ENCODE measurements around the gene LSM3.

LSM3 gene

GRCh38 chr3:14209581-14210289, 31.1 kb downstream of the LSM3 start:
- TF ChIP-seq, protein P1, sequence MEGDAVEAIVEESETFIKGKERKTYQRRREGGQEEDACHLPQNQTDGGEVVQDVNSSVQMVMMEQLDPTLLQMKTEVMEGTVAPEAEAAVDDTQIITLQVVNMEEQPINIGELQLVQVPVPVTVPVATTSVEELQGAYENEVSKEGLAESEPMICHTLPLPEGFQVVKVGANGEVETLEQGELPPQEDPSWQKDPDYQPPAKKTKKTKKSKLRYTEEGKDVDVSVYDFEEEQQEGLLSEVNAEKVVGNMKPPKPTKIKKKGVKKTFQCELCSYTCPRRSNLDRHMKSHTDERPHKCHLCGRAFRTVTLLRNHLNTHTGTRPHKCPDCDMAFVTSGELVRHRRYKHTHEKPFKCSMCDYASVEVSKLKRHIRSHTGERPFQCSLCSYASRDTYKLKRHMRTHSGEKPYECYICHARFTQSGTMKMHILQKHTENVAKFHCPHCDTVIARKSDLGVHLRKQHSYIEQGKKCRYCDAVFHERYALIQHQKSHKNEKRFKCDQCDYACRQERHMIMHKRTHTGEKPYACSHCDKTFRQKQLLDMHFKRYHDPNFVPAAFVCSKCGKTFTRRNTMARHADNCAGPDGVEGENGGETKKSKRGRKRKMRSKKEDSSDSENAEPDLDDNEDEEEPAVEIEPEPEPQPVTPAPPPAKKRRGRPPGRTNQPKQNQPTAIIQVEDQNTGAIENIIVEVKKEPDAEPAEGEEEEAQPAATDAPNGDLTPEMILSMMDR (IDR thresholded peaks at IDR 0.05; ENCODE audit: poor library complexity, severe bottlenecking), result no peak
- ATAC-seq (ENCODE audit: low read depth) (no peak), DNase-seq (ENCODE audit: low spot score) (no peak)
- Histone ChIP-seq H3K4me3 (ENCODE audit: severe bottlenecking) (no peak overlapping the region), H3K9me3 (ENCODE audit: severe bottlenecking) (no peaks in the 10 kb centered on the region), H3K27ac (ENCODE audit: poor library complexity, severe bottlenecking) (no peak overlapping the region), H3K36me3 (ENCODE audit: low read depth) (no peaks in the 10 kb centered on the region), H3K4me1 (ENCODE audit: insufficient read depth, poor library complexity, severe bottlenecking) (no peaks in the 10 kb centered on the region), H3K27me3 (ENCODE audit: insufficient read depth, poor library complexity, severe bottlenecking) (no peaks in the 10 kb centered on the region)

GRCh38 chr3:14210290-14210688, 31.7 kb downstream of the LSM3 start:
- ATAC-seq (ENCODE audit: low read depth) (no peak), DNase-seq (ENCODE audit: low spot score) (no peak)
- Histone ChIP-seq H3K4me3 (ENCODE audit: severe bottlenecking) (no peak overlapping the region), H3K9me3 (ENCODE audit: severe bottlenecking) (no peaks in the 10 kb centered on the region), H3K27me3 (ENCODE audit: insufficient read depth, poor library complexity, severe bottlenecking) (no peaks in the 10 kb centered on the region), H3K36me3 (ENCODE audit: low read depth) (no peaks in the 10 kb centered on the region), H3K4me1 (ENCODE audit: insufficient read depth, poor library complexity, severe bottlenecking) (no peaks in the 10 kb centered on the region), H3K27ac (ENCODE audit: poor library complexity, severe bottlenecking) (no peak overlapping the region)
- TF ChIP-seq, protein P1 (IDR thresholded peaks at IDR 0.05; ENCODE audit: poor library complexity, severe bottlenecking), result no peak

- Histone ChIP-seq H3K27ac (ENCODE audit: poor library complexity, severe bottlenecking) (no peak overlapping the region), H3K4me1 (ENCODE audit: insufficient read depth, poor library complexity, severe bottlenecking) (no peaks in the 10 kb centered on the region), H3K27me3 (ENCODE audit: insufficient read depth, poor library complexity, severe bottlenecking) (no peaks in the 10 kb centered on the region), H3K4me3 (ENCODE audit: severe bottlenecking) (no peak overlapping the region), H3K9me3 (ENCODE audit: severe bottlenecking) (no peaks in the 10 kb centered on the region), H3K36me3 (ENCODE audit: low read depth) (no peaks in the 10 kb centered on the region)
- ATAC-seq (ENCODE audit: low read depth) (no peak), DNase-seq (ENCODE audit: low spot score) (no peak)
- TF ChIP-seq, protein P1 (IDR thresholded peaks at IDR 0.05; ENCODE audit: poor library complexity, severe bottlenecking), result no peak
Observed at GRCh38 chr3:14210843-14211594, 32.4 kb downstream of the LSM3 start.

DNA sequence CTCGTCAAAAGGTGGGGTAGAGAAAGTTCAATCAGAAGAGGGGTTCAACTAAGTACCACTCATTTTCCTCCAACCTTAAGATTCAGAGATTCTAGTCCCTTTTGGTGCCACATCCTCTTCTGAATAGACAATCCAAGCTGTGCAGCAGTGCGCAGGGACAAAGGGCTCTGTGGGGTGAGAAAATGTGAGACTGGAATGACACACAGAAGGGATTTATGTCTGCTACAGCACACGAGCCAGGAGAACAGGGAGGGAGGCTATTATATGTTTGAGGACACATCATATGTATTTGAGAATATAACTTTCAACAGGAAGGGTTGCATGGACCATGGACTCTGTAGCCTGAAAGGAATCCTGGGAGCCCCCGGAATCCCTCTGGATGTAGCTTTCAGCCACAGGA, 33.0 kb downstream of the LSM3 start:
- Histone ChIP-seq H3K27me3 (ENCODE audit: insufficient read depth, poor library complexity, severe bottlenecking) (no peaks in the 10 kb centered on the region), H3K4me1 (ENCODE audit: insufficient read depth, poor library complexity, severe bottlenecking) (no peaks in the 10 kb centered on the region), H3K36me3 (ENCODE audit: low read depth) (no peaks in the 10 kb centered on the region), H3K27ac (ENCODE audit: poor library complexity, severe bottlenecking) (no peak overlapping the region), H3K9me3 (ENCODE audit: severe bottlenecking) (no peaks in the 10 kb centered on the region), H3K4me3 (ENCODE audit: severe bottlenecking) (no peak overlapping the region)
- no peak for ATAC-seq (ENCODE audit: low read depth)
- TF ChIP-seq, protein P1 (IDR thresholded peaks at IDR 0.05; ENCODE audit: poor library complexity, severe bottlenecking), result no peak
- DNase-seq (ENCODE audit: low spot score), result no peak

DNA sequence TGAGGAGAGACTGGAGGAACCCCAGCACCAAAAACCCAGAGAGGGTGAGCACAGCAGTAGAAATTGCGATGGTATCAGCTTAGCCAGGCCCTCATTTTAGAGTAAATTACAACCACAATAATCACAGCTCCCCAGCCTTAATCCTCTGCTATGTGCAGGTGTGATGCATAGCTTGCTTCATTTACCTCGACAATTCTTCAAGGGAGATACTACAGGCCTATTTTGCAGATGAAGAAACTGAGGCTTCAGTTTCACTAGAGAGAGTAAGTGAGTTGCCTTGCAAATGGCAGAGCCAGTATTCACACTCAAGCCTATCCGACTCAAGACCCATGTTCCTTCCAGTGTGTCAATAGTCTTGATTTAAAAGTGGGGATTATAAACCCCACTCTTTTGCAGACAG, 33.4 kb downstream of the LSM3 start:
- Histone ChIP-seq H3K9me3 (ENCODE audit: severe bottlenecking) (no peaks in the 10 kb centered on the region), H3K27ac (ENCODE audit: poor library complexity, severe bottlenecking) (no peak overlapping the region)
- TF ChIP-seq, protein P1 (IDR thresholded peaks at IDR 0.05; ENCODE audit: poor library complexity, severe bottlenecking), result no peak

More for the DNA sequence above, 33.4 kb downstream of the LSM3 start:
- no peak for ATAC-seq (ENCODE audit: low read depth)
- Histone ChIP-seq H3K4me3 (ENCODE audit: severe bottlenecking) (no peak overlapping the region), H3K27me3 (ENCODE audit: insufficient read depth, poor library complexity, severe bottlenecking) (no peaks in the 10 kb centered on the region), H3K36me3 (ENCODE audit: low read depth) (no peaks in the 10 kb centered on the region), H3K4me1 (ENCODE audit: insufficient read depth, poor library complexity, severe bottlenecking) (no peaks in the 10 kb centered on the region)
- DNase-seq (ENCODE audit: low spot score), result no peak

Data from RWPE2 (cell line).